Left lung (tissue), 10 donors: Measurements from ENCODE around the gene FSTL5. TPM values are rescaled to one million over a fixed set of nuclear protein-coding genes. Genes with fewer than 3 reads are reported as not detected.

Source experiments
- ATAC-seq: fragments of 200-7000 bp; cut with Tn5 transposase; one replicate; pipeline ENCODE4 v1.9.1; 2020; ENCODE audit warnings: moderate library complexity
- DNase-seq, 4 donors: peaks; one replicate each; pipeline ENCODE4 v3.0.0-alpha.2; 2013 to 2020
- H3K27ac ChIP-seq, 2 donors: fragments of 200-600 bp; sonication (generic) in 1 of 2; one replicate each; pipeline versions ENCODE4 v1.5.0 to v1.8.0; 2020 to 2021
- H3K27me3 ChIP-seq, 2 donors: fragments of 200-600 bp; sonication (generic) in 1 of 2; one replicate each; pipeline versions ENCODE4 v1.5.0 to v1.8.0; 2020 to 2021
- H3K36me3 ChIP-seq, 2 donors: fragments of 200-600 bp; sonication (generic) in 1 of 2; one replicate each; pipeline versions ENCODE4 v1.5.0 to v1.8.0; 2020 to 2021
- H3K4me1 ChIP-seq, 2 donors: fragments of 200-600 bp; one replicate each; pipeline ENCODE4 v1.8.0; 2021
- H3K4me3 ChIP-seq, 2 donors: fragments of 200-600 bp; sonication (generic) in 1 of 2; one replicate each; pipeline versions ENCODE4 v1.5.0 to v1.8.0; 2020 to 2021; ENCODE audit warnings: mild to moderate bottlenecking in 1 of 2
- H3K9me3 ChIP-seq, 2 donors: fragments of 200-600 bp; sonication (generic) in 1 of 2; one replicate each; pipeline versions ENCODE4 v1.5.0 to v1.8.0; 2020 to 2021
- CTCF ChIP-seq, 2 donors: fragments of 200-600 bp; sonication (generic) in 1 of 2; IDR thresholded peaks; one replicate each; pipeline versions ENCODE4 v1.5.0 to v1.8.0; 2021; ENCODE audit warnings: antibody characterized with exemption in 2 of 2
- intact Hi-C, 2 donors: fragments of 100-400 bp; cut with DNase I; formaldehyde crosslinking; loops; one replicate each; pipeline versions ENCODE4 v1.11.2 to v1.14.2; 2022
- polyA plus RNA-seq, 6 donors: library from polyadenylated mRNA; unstranded; fragments of 120-200 nt; gene quantifications; one replicate each; pipeline ENCODE4 v1.2.1, GENCODE V29; 2013; ENCODE audit not compliant: insufficient read length in 6 of 6
- total RNA-seq, 2 donors: library from RNA; stranded (reverse); fragmentation: NEBNext Ultra II Directional; extraction: Animal tissue kit (Norgen Biotek cat#: 25700); gene quantifications; one replicate each; pipeline ENCODE4 v1.2.1, GENCODE V29; 2021
- donor health status: DM: no; HTN: yes; CAD: no.
- donor health status: DM: no; HTN: no; CAD: no.

Gene FSTL5
- total and polyA plus RNA-seq, 8 donors = 0.14 to 0.60 (median 0.31) TPM; not detected in 2

DNA sequence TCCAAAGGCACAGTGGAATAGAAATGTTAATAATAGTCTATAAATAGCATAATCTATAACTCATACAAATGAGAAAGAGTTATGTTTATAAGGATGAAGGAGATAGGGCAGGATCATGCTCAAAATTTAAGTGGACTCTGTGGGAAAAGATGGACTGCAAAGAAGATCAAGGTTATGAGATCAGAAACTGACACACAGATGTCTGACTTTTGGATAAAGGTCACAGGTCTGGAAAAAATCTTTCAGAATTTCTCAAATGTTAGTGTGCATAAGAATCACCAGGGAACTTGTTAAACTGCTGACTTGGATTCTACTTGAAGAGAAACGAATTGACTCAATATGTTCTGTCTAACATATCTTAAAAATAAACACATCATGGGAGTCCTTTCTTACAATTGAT lies 104.1 kb downstream of the FSTL5 start:
- DNase-seq = no peak
- intact Hi-C loops = no loop called here
- Histone ChIP-seq H3K4me1 (no peaks in the 10 kb centered on the region), H3K36me3 (no peaks in the 10 kb centered on the region), H3K4me3 (no peak overlapping the region), H3K27me3 (no peaks in the 10 kb centered on the region), H3K27ac (no peak overlapping the region), H3K9me3 (no peaks in the 10 kb centered on the region)
- no peak for TF ChIP-seq CTCF (IDR thresholded peaks at IDR 0.05)
- ATAC-seq = no peak

GRCh38 chr4:162056990-162057389 lies 106.8 kb downstream of the FSTL5 start:
- Histone ChIP-seq H3K27ac (no peak overlapping the region), H3K36me3 (no peaks in the 10 kb centered on the region), H3K4me3 (no peak overlapping the region), H3K4me1 (no peaks in the 10 kb centered on the region), H3K9me3 (no peaks in the 10 kb centered on the region), H3K27me3 (no peaks in the 10 kb centered on the region)
- intact Hi-C loops = no loop called here
- no peak for ATAC-seq
- no peak for TF ChIP-seq CTCF (IDR thresholded peaks at IDR 0.05)
- peak in 1 of 4 donors; percentile 43 for DNase-seq

- ATAC-seq = no peak
- intact Hi-C loops = no loop called here
- H3K4me1 ChIP-seq = no peaks in the 10 kb centered on the region
- no peak overlapping the region for H3K27ac ChIP-seq
- no peaks in the 10 kb centered on the region for H3K27me3 ChIP-seq
- H3K9me3 ChIP-seq = no peaks in the 10 kb centered on the region
- no peak for TF ChIP-seq CTCF (IDR thresholded peaks at IDR 0.05)
- H3K4me3 ChIP-seq = no peak overlapping the region
- H3K36me3 ChIP-seq = no peaks in the 10 kb centered on the region
- DNase-seq = no peak
These were observed 117.7 kb downstream of the FSTL5 start for GRCh38 chr4:162046135-162046534.

DNA sequence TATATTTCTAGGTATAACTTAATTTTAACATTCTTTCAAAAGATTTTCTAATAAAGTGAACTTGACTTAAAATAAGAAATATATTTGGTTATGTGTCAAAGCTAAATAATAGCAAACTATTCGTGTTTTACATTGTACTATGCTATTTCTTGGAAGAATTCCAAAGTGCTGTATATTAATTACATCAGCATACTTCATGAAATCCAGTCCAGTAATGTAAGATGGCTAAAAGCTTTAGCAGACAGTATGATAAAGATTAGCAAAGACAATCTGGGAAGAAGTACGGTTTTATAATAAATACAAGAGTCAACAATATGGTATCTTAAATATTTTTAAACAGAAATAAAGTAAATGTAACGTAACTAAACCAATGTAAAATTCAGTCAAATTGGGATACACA lies 125.7 kb downstream of the FSTL5 start:
- H3K27ac ChIP-seq = no peak overlapping the region
- H3K36me3 ChIP-seq = no peaks in the 10 kb centered on the region
- ATAC-seq (no peak), DNase-seq (no peak)
- H3K9me3 ChIP-seq = no peaks in the 10 kb centered on the region
- no peak overlapping the region for H3K4me3 ChIP-seq
- H3K4me1 ChIP-seq = no peaks in the 10 kb centered on the region
- no peak for TF ChIP-seq CTCF (IDR thresholded peaks at IDR 0.05)
- no peaks in the 10 kb centered on the region for H3K27me3 ChIP-seq
- intact Hi-C loops = no loop called here

GRCh38 chr4:162017863-162018262 lies 145.9 kb downstream of the FSTL5 start:
- Histone ChIP-seq H3K4me3 (no peak overlapping the region), H3K27ac (no peak overlapping the region), H3K9me3 (no peaks in the 10 kb centered on the region), H3K4me1 (no peaks in the 10 kb centered on the region), H3K36me3 (no peaks in the 10 kb centered on the region), H3K27me3 (no peaks in the 10 kb centered on the region)
- DNase-seq (no peak), ATAC-seq (no peak)
- intact Hi-C loops = no loop called here
- TF ChIP-seq CTCF (IDR thresholded peaks at IDR 0.05) = no peak
